ENCODE results near the gene KRT34. TPM values are rescaled to one million over a fixed set of nuclear protein-coding genes. Genes with fewer than 3 reads are reported as not detected.

KRT34 gene
- total RNA-seq, 1 donor from 2014 or later = not detected

GRCh38 chr17:41333098-41333497 lies 49.0 kb downstream of the KRT34 start:
- H3K27ac Mint-ChIP-seq (ENCODE audit: unreplicated experiment) = no peak overlapping the region
- H3K9me3 Mint-ChIP-seq (ENCODE audit: unreplicated experiment) = no peaks in the 10 kb centered on the region
- no peak overlapping the region for H3K4me3 Mint-ChIP-seq (ENCODE audit: unreplicated experiment)
- DNase-seq (ENCODE audit: low read depth) (no peak), FAIRE-seq (no peak)
- H4K20me1 ChIP-seq (ENCODE audit: insufficient read depth, low read length) = no peaks in the 10 kb centered on the region
- H3K4me1 Mint-ChIP-seq (ENCODE audit: low read depth, unreplicated experiment) = no peaks in the 10 kb centered on the region
- no peak overlapping the region for H3K9ac ChIP-seq (ENCODE audit: low read length)
- no peaks in the 10 kb centered on the region for H3K27me3 ChIP-seq (ENCODE audit: insufficient read depth, low read length)
- H3K27me3 Mint-ChIP-seq (ENCODE audit: low read depth, unreplicated experiment) = peaks cover 20% of the 10 kb centered on the region
- H3K4me3 ChIP-seq (ENCODE audit: insufficient read depth, low read depth, low read length) = no peak overlapping the region
- no peaks in the 10 kb centered on the region for H3K9me3 ChIP-seq (ENCODE audit: insufficient read depth, low read depth, low read length)
- no peak overlapping the region for H3K4me2 ChIP-seq (ENCODE audit: low read length)
- H3K36me3 Mint-ChIP-seq (ENCODE audit: low read depth, unreplicated experiment) = peaks cover 2% of the 10 kb centered on the region
- no peaks in the 10 kb centered on the region for H3K4me1 ChIP-seq (ENCODE audit: insufficient read depth, low read length)
- TF ChIP-seq CTCF (IDR thresholded peaks at IDR 0.05; ENCODE audit: insufficient read depth, low read depth, low read length) = no peak
- no peak for TF ChIP-seq EZH2 (IDR thresholded peaks at IDR 0.05; ENCODE audit: insufficient read depth, low read length)
- no peak overlapping the region for H2AFZ ChIP-seq (ENCODE audit: low read depth, low read length)
- no peak overlapping the region for H3K27ac ChIP-seq (ENCODE audit: low read depth, low read length)
- no peaks in the 10 kb centered on the region for H3K79me2 ChIP-seq (ENCODE audit: insufficient read depth, low read length)
- H3K36me3 ChIP-seq (ENCODE audit: insufficient read depth, low read length) = no peaks in the 10 kb centered on the region

GRCh38 chr17:41332239-41332638 lies 49.9 kb downstream of the KRT34 start:
- Histone ChIP-seq H3K79me2 (ENCODE audit: insufficient read depth, low read length) (no peaks in the 10 kb centered on the region), H3K4me2 (ENCODE audit: low read length) (no peak overlapping the region), H3K9me3 (ENCODE audit: insufficient read depth, low read depth, low read length) (no peaks in the 10 kb centered on the region), H3K4me1 (ENCODE audit: insufficient read depth, low read length) (no peaks in the 10 kb centered on the region), H3K36me3 (ENCODE audit: insufficient read depth, low read length) (no peaks in the 10 kb centered on the region), H2AFZ (ENCODE audit: low read depth, low read length) (no peak overlapping the region), H3K9ac (ENCODE audit: low read length) (no peak overlapping the region), H3K4me3 (ENCODE audit: insufficient read depth, low read depth, low read length) (no peak overlapping the region), H3K27me3 (ENCODE audit: insufficient read depth, low read length) (no peaks in the 10 kb centered on the region), H4K20me1 (ENCODE audit: insufficient read depth, low read length) (no peaks in the 10 kb centered on the region), H3K27ac (ENCODE audit: low read depth, low read length) (no peak overlapping the region)
- Mint-ChIP-seq H3K4me3 (ENCODE audit: unreplicated experiment) (no peak overlapping the region), H3K9me3 (ENCODE audit: unreplicated experiment) (no peaks in the 10 kb centered on the region), H3K36me3 (ENCODE audit: low read depth, unreplicated experiment) (peaks cover 2% of the 10 kb centered on the region), H3K4me1 (ENCODE audit: low read depth, unreplicated experiment) (no peaks in the 10 kb centered on the region), H3K27ac (ENCODE audit: unreplicated experiment) (no peak overlapping the region), H3K27me3 (ENCODE audit: low read depth, unreplicated experiment) (peaks cover 20% of the 10 kb centered on the region)
- TF ChIP-seq EZH2 (IDR thresholded peaks at IDR 0.05; ENCODE audit: insufficient read depth, low read length) = no peak
- no peak for TF ChIP-seq CTCF (IDR thresholded peaks at IDR 0.05; ENCODE audit: insufficient read depth, low read depth, low read length)
- FAIRE-seq (no peak), DNase-seq (ENCODE audit: low read depth) (no peak)

- no peaks in the 10 kb centered on the region for H3K4me1 Mint-ChIP-seq (ENCODE audit: low read depth, unreplicated experiment)
- FAIRE-seq = no peak
- peaks cover 2% of the 10 kb centered on the region for H3K36me3 Mint-ChIP-seq (ENCODE audit: low read depth, unreplicated experiment)
- H3K9ac ChIP-seq (ENCODE audit: low read length) = no peak overlapping the region
- no peaks in the 10 kb centered on the region for H3K4me1 ChIP-seq (ENCODE audit: insufficient read depth, low read length)
- TF ChIP-seq CTCF (IDR thresholded peaks at IDR 0.05; ENCODE audit: insufficient read depth, low read depth, low read length) (no peak), EZH2 (IDR thresholded peaks at IDR 0.05; ENCODE audit: insufficient read depth, low read length) (no peak)
- H3K79me2 ChIP-seq (ENCODE audit: insufficient read depth, low read length) = no peaks in the 10 kb centered on the region
- no peak overlapping the region for H3K4me3 ChIP-seq (ENCODE audit: insufficient read depth, low read depth, low read length)
- H3K4me3 Mint-ChIP-seq (ENCODE audit: unreplicated experiment) = no peak overlapping the region
- H3K9me3 Mint-ChIP-seq (ENCODE audit: unreplicated experiment) = no peaks in the 10 kb centered on the region
- no peaks in the 10 kb centered on the region for H4K20me1 ChIP-seq (ENCODE audit: insufficient read depth, low read length)
- H3K27me3 Mint-ChIP-seq (ENCODE audit: low read depth, unreplicated experiment) = peaks cover 20% of the 10 kb centered on the region
- no peak overlapping the region for H3K27ac ChIP-seq (ENCODE audit: low read depth, low read length)
- no peak overlapping the region for H3K4me2 ChIP-seq (ENCODE audit: low read length)
- H3K27ac Mint-ChIP-seq (ENCODE audit: unreplicated experiment) = no peak overlapping the region
- no peaks in the 10 kb centered on the region for H3K27me3 ChIP-seq (ENCODE audit: insufficient read depth, low read length)
- no peaks in the 10 kb centered on the region for H3K36me3 ChIP-seq (ENCODE audit: insufficient read depth, low read length)
- H2AFZ ChIP-seq (ENCODE audit: low read depth, low read length) = no peak overlapping the region
- DNase-seq (ENCODE audit: low read depth) = no peak
- no peaks in the 10 kb centered on the region for H3K9me3 ChIP-seq (ENCODE audit: insufficient read depth, low read depth, low read length)
Measured at GRCh38 chr17:41331606-41332005, 50.5 kb downstream of the KRT34 start.

All from astrocyte (in vitro differentiated cells and primary cell).